Measurements from ENCODE around the gene KCNE1. TPM values are rescaled to one million over a fixed set of nuclear protein-coding genes. Genes with fewer than 3 reads are reported as not detected.

KCNE1 gene
- total and polyA plus RNA-seq, 7 experiments from 2014 or later = 0.24 to 9.2 (median 0.49) TPM; not detected in 2

GRCh38 chr21:34520764-34521508, 8.9 kb upstream of the KCNE1 start:
- CTCF ChIA-PET = interaction anchor here (0.5 kb wide), 1 partner anchor 51 kb away, joined by 3 read pairs; no protein-coding TSS in a partner anchor
- H3K4me1 ChIP-seq (ENCODE audit: control insufficient read depth in 2 of 2, insufficient read depth in 2 of 2, low read length in 2 of 2) = peaks cover 0 to 6% of the 10 kb centered on the region in 2 donors

GRCh38 chr21:34520281-34520680, 8.3 kb upstream of the KCNE1 start:
- peaks cover 0 to 44% (median 9%) of the 10 kb centered on the region in 5 donors for H3K36me3 Mint-ChIP-seq
- H3K4me1 Mint-ChIP-seq = peaks cover 0 to 13% (median 6%) of the 10 kb centered on the region in 7 donors
- H3K4me3 Mint-ChIP-seq = no peak overlapping the region
- H3K36me3 ChIP-seq (ENCODE audit: control insufficient read depth in 2 of 3, insufficient read depth in 3 of 3, low read length in 3 of 3) = peaks cover 0 to 8% (median 0%) of the 10 kb centered on the region in 3 experiments
- H3K27me3 Mint-ChIP-seq = no peaks in the 10 kb centered on the region
- intact Hi-C loops (cut with micrococcal nuclease) = no loop called here
- ChIA-PET POLR2A (no interaction called here), CTCF (no interaction called here)
- H3K4me1 ChIP-seq (ENCODE audit: control insufficient read depth in 2 of 2, insufficient read depth in 2 of 2, low read length in 2 of 2) = peaks cover 0 to 6% of the 10 kb centered on the region in 2 donors
- no peak overlapping the region for H3K27ac Mint-ChIP-seq
- no peaks in the 10 kb centered on the region for H3K9me3 Mint-ChIP-seq
- ATAC-seq = no peak
- H3K9me3 ChIP-seq (ENCODE audit: control insufficient read depth in 2 of 3, low read length in 3 of 3) = no peaks in the 10 kb centered on the region
- no peak overlapping the region for H3K27ac ChIP-seq (ENCODE audit: low read depth, low read length)
- DNase-seq = no peak
- no peak overlapping the region for H3K4me3 ChIP-seq (ENCODE audit: low read length)
- H3K27me3 ChIP-seq (ENCODE audit: control insufficient read depth in 2 of 2, insufficient read depth in 2 of 2, low read length in 2 of 2) = no peaks in the 10 kb centered on the region

More at GRCh38 chr21:34520764-34521508, 8.9 kb upstream of the KCNE1 start:
- intact Hi-C loops (cut with micrococcal nuclease) = no loop called here
- peak; percentile 55 for ATAC-seq
- no peaks in the 10 kb centered on the region for H3K27me3 ChIP-seq (ENCODE audit: control insufficient read depth in 2 of 2, insufficient read depth in 2 of 2, low read length in 2 of 2)
- no peak for DNase-seq
- peaks cover 0 to 8% (median 0%) of the 10 kb centered on the region in 3 experiments for H3K36me3 ChIP-seq (ENCODE audit: control insufficient read depth in 2 of 3, insufficient read depth in 3 of 3, low read length in 3 of 3)
- H3K4me3 ChIP-seq (ENCODE audit: low read length) = no peak overlapping the region
- peaks cover 0 to 44% (median 9%) of the 10 kb centered on the region in 5 donors for H3K36me3 Mint-ChIP-seq
- H3K27ac ChIP-seq (ENCODE audit: low read depth, low read length) = no peak overlapping the region
- H3K9me3 Mint-ChIP-seq = no peaks in the 10 kb centered on the region
- no peak overlapping the region for H3K4me3 Mint-ChIP-seq
- no peaks in the 10 kb centered on the region for H3K9me3 ChIP-seq (ENCODE audit: control insufficient read depth in 2 of 3, low read length in 3 of 3)
- peaks cover 0 to 13% (median 6%) of the 10 kb centered on the region in 7 donors for H3K4me1 Mint-ChIP-seq
- POLR2A ChIA-PET = no interaction called here
- no peaks in the 10 kb centered on the region for H3K27me3 Mint-ChIP-seq
- H3K27ac Mint-ChIP-seq = no peak overlapping the region

- Mint-ChIP-seq H3K9me3 (no peaks in the 10 kb centered on the region), H3K4me1 (peaks cover 0 to 13% (median 6%) of the 10 kb centered on the region in 7 donors), H3K27me3 (no peaks in the 10 kb centered on the region), H3K36me3 (peaks cover 0 to 44% (median 9%) of the 10 kb centered on the region in 5 donors), H3K4me3 (no peak overlapping the region), H3K27ac (no peak overlapping the region)
- Histone ChIP-seq H3K4me3 (ENCODE audit: low read length) (no peak overlapping the region), H3K36me3 (ENCODE audit: control insufficient read depth in 2 of 3, insufficient read depth in 3 of 3, low read length in 3 of 3) (peaks cover 0 to 8% (median 0%) of the 10 kb centered on the region in 3 experiments), H3K9me3 (ENCODE audit: control insufficient read depth in 2 of 3, low read length in 3 of 3) (no peaks in the 10 kb centered on the region), H3K4me1 (ENCODE audit: control insufficient read depth in 2 of 2, insufficient read depth in 2 of 2, low read length in 2 of 2) (peaks cover 0 to 6% of the 10 kb centered on the region in 2 donors), H3K27me3 (ENCODE audit: control insufficient read depth in 2 of 2, insufficient read depth in 2 of 2, low read length in 2 of 2) (no peaks in the 10 kb centered on the region), H3K27ac (ENCODE audit: low read depth, low read length) (no peak overlapping the region)
- ATAC-seq = no peak
- ChIA-PET POLR2A (no interaction called here), CTCF (no interaction called here)
- intact Hi-C loops (cut with micrococcal nuclease) = no loop called here
- DNase-seq = no peak
These were observed 7.7 kb upstream of the KCNE1 start for GRCh38 chr21:34519694-34520093.

GRCh38 chr21:34519016-34519415, 7.0 kb upstream of the KCNE1 start:
- Histone ChIP-seq H3K4me3 (ENCODE audit: low read length) (no peak overlapping the region), H3K27ac (ENCODE audit: low read depth, low read length) (no peak overlapping the region), H3K36me3 (ENCODE audit: control insufficient read depth in 2 of 3, insufficient read depth in 3 of 3, low read length in 3 of 3) (peaks cover 0 to 8% (median 0%) of the 10 kb centered on the region in 3 experiments), H3K27me3 (ENCODE audit: control insufficient read depth in 2 of 2, insufficient read depth in 2 of 2, low read length in 2 of 2) (no peaks in the 10 kb centered on the region), H3K4me1 (ENCODE audit: control insufficient read depth in 2 of 2, insufficient read depth in 2 of 2, low read length in 2 of 2) (peaks cover 0 to 6% of the 10 kb centered on the region in 2 donors), H3K9me3 (ENCODE audit: control insufficient read depth in 2 of 3, low read length in 3 of 3) (no peaks in the 10 kb centered on the region)
- no peak for ATAC-seq
- Mint-ChIP-seq H3K9me3 (no peaks in the 10 kb centered on the region), H3K4me3 (no peak overlapping the region), H3K4me1 (peaks cover 0 to 13% (median 6%) of the 10 kb centered on the region in 7 donors), H3K27me3 (no peaks in the 10 kb centered on the region), H3K36me3 (peaks cover 0 to 44% (median 9%) of the 10 kb centered on the region in 5 donors), H3K27ac (no peak overlapping the region)
- ChIA-PET POLR2A (no interaction called here), CTCF (no interaction called here)
- no peak for DNase-seq
- intact Hi-C loops (cut with micrococcal nuclease) = no loop called here

GRCh38 chr21:34518301-34518700, 6.3 kb upstream of the KCNE1 start:
- CTCF ChIA-PET = no interaction called here

GRCh38 chr21:34517491-34518245, 5.7 kb upstream of the KCNE1 start:
- H3K9me3 ChIP-seq (ENCODE audit: control insufficient read depth in 2 of 3, low read length in 3 of 3) = no peaks in the 10 kb centered on the region
- H3K27ac Mint-ChIP-seq = peak overlapping the region in 1 of 9 donors; percentile 2
- peaks cover 0 to 8% (median 0%) of the 10 kb centered on the region in 3 experiments for H3K36me3 ChIP-seq (ENCODE audit: control insufficient read depth in 2 of 3, insufficient read depth in 3 of 3, low read length in 3 of 3)
- H3K27me3 Mint-ChIP-seq = no peaks in the 10 kb centered on the region
- DNase-seq (peak in 2 of 9 donors; percentile 5 to 9), ATAC-seq (peak; percentile 80)
- H3K4me1 ChIP-seq (ENCODE audit: control insufficient read depth in 2 of 2, insufficient read depth in 2 of 2, low read length in 2 of 2) = peaks cover 0 to 6% of the 10 kb centered on the region in 2 donors
- no peak overlapping the region for H3K4me3 Mint-ChIP-seq
- POLR2A ChIA-PET = no interaction called here
- no peak overlapping the region for H3K4me3 ChIP-seq (ENCODE audit: low read length)
- intact Hi-C loops (cut with micrococcal nuclease) = no loop called here
- CTCF ChIA-PET = no interaction called here
- peaks cover 0 to 13% (median 9%) of the 10 kb centered on the region in 7 donors for H3K4me1 Mint-ChIP-seq
- no peak overlapping the region for H3K27ac ChIP-seq (ENCODE audit: low read depth, low read length)
- H3K36me3 Mint-ChIP-seq = peaks cover 0 to 44% (median 9%) of the 10 kb centered on the region in 5 donors
- no peaks in the 10 kb centered on the region for H3K27me3 ChIP-seq (ENCODE audit: control insufficient read depth in 2 of 2, insufficient read depth in 2 of 2, low read length in 2 of 2)
- no peaks in the 10 kb centered on the region for H3K9me3 Mint-ChIP-seq

More at GRCh38 chr21:34518301-34518700, 6.3 kb upstream of the KCNE1 start:
- H3K9me3 ChIP-seq (ENCODE audit: control insufficient read depth in 2 of 3, low read length in 3 of 3) = no peaks in the 10 kb centered on the region
- DNase-seq = no peak
- H3K4me3 ChIP-seq (ENCODE audit: low read length) = no peak overlapping the region
- Mint-ChIP-seq H3K27ac (no peak overlapping the region), H3K9me3 (no peaks in the 10 kb centered on the region), H3K4me3 (no peak overlapping the region), H3K4me1 (peaks cover 0 to 13% (median 8%) of the 10 kb centered on the region in 7 donors), H3K36me3 (peaks cover 0 to 44% (median 9%) of the 10 kb centered on the region in 5 donors), H3K27me3 (no peaks in the 10 kb centered on the region)
- intact Hi-C loops (cut with micrococcal nuclease) = no loop called here
- peaks cover 0 to 8% (median 0%) of the 10 kb centered on the region in 3 experiments for H3K36me3 ChIP-seq (ENCODE audit: control insufficient read depth in 2 of 3, insufficient read depth in 3 of 3, low read length in 3 of 3)
- no peak overlapping the region for H3K27ac ChIP-seq (ENCODE audit: low read depth, low read length)
- H3K27me3 ChIP-seq (ENCODE audit: control insufficient read depth in 2 of 2, insufficient read depth in 2 of 2, low read length in 2 of 2) = no peaks in the 10 kb centered on the region
- POLR2A ChIA-PET = no interaction called here
- no peak for ATAC-seq
- peaks cover 0 to 6% of the 10 kb centered on the region in 2 donors for H3K4me1 ChIP-seq (ENCODE audit: control insufficient read depth in 2 of 2, insufficient read depth in 2 of 2, low read length in 2 of 2)
